Keratinocyte (primary cell): ENCODE measurements around the gene E2F8.

Source experiments
- EZH2 ChIP-seq: IDR thresholded peaks from one replicate; pipeline ENCODE4 v1.6.1; 2012; ENCODE audit warnings: inconsistent platforms, mild to moderate bottlenecking, low read length, moderate library complexity
- TF ChIP-seq, protein P1 (sequence below), 3 experiments: IDR thresholded peaks in 1 of 3; conservative IDR thresholded peaks in 1 of 3; optimal IDR thresholded peaks in 1 of 3; 2 replicates in 2 of 3; 3 replicates in 1 of 3; pipeline versions ENCODE3 to v1.5.1; 2011; ENCODE audit warnings: low read length in 3 of 3, mild to moderate bottlenecking in 3 of 3, moderate library complexity in 2 of 3, control low read depth in 1 of 3, inconsistent platforms in 1 of 3; ENCODE audit not compliant: insufficient read depth in 2 of 3; ENCODE audit errors: extremely low read depth in 1 of 3

DNA sequence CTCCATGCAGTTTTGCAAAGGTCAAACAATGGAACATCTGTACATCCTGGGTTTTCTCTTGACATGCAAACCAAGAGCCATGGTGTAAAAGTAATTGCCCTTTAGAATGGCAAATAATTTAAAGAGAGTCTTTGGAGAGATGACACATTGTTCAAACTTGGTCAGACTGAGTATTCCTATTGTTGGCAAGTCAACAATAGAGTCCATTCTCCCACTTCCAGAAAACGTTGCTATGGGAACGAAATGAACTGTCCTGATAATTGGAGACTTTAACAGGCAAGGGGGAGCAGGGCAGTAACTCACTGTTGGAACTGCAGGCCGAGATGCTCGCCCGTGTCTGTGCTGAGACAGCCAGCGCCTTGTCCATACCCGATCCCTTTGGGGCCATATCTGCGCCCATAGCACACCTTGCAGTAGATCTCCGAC lies 52.9 kb downstream of the E2F8 start:
- TF ChIP-seq, protein P1, sequence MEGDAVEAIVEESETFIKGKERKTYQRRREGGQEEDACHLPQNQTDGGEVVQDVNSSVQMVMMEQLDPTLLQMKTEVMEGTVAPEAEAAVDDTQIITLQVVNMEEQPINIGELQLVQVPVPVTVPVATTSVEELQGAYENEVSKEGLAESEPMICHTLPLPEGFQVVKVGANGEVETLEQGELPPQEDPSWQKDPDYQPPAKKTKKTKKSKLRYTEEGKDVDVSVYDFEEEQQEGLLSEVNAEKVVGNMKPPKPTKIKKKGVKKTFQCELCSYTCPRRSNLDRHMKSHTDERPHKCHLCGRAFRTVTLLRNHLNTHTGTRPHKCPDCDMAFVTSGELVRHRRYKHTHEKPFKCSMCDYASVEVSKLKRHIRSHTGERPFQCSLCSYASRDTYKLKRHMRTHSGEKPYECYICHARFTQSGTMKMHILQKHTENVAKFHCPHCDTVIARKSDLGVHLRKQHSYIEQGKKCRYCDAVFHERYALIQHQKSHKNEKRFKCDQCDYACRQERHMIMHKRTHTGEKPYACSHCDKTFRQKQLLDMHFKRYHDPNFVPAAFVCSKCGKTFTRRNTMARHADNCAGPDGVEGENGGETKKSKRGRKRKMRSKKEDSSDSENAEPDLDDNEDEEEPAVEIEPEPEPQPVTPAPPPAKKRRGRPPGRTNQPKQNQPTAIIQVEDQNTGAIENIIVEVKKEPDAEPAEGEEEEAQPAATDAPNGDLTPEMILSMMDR (optimal IDR thresholded peaks at IDR 0.05 in 1 of 3, IDR thresholded peaks at IDR 0.05 in 1 of 3, conservative IDR thresholded peaks at IDR 0.05 in 1 of 3; ENCODE audit: extremely low read depth in 1 of 3, insufficient read depth in 2 of 3, low read length in 3 of 3), result no peak
- TF ChIP-seq EZH2, result no peak
